GM18505 (cell line): ENCODE results near the gene MSANTD1.

Experiments
- ATAC-seq: cut with Tn5 transposase; IDR thresholded peaks from one replicate; pipeline ENCODE4 v1.9.1; 2021; ENCODE audit not compliant: unreplicated experiment
- POLR2A ChIP-seq: IDR thresholded peaks from 4 replicates; pipeline ENCODE4 v1.6.1; 2011; ENCODE audit warnings: borderline replicate concordance; ENCODE audit not compliant: insufficient read depth, insufficient read length; ENCODE audit errors: extremely low read depth

MSANTD1 gene

GRCh38 chr4:3257556-3258482, 8.9 kb downstream of the MSANTD1 start:
- no peak for ATAC-seq
- no peak for TF ChIP-seq POLR2A

GRCh38 chr4:3261411-3262207, 12.7 kb downstream of the MSANTD1 start:
- no peak for TF ChIP-seq POLR2A
- ATAC-seq, result no peak

- ATAC-seq, result no peak
- TF ChIP-seq POLR2A, result no peak
Observed at GRCh38 chr4:3262208-3263052, 13.5 kb downstream of the MSANTD1 start.

GRCh38 chr4:3263053-3263875, 14.3 kb downstream of the MSANTD1 start:
- no peak for TF ChIP-seq POLR2A

GRCh38 chr4:3263876-3264193, 14.9 kb downstream of the MSANTD1 start:
- no peak for ATAC-seq
- no peak for TF ChIP-seq POLR2A

More at GRCh38 chr4:3263053-3263875, 14.3 kb downstream of the MSANTD1 start:
- no peak for ATAC-seq

GRCh38 chr4:3266076-3266475, 17.1 kb downstream of the MSANTD1 start:
- no peak for TF ChIP-seq POLR2A
- no peak for ATAC-seq

GRCh38 chr4:3267576-3268394, 18.8 kb downstream of the MSANTD1 start:
- ATAC-seq, result no peak

GRCh38 chr4:3268395-3269104, 19.6 kb downstream of the MSANTD1 start:
- ATAC-seq, result no peak
- no peak for TF ChIP-seq POLR2A

More at GRCh38 chr4:3267576-3268394, 18.8 kb downstream of the MSANTD1 start:
- TF ChIP-seq POLR2A, result no peak

GRCh38 chr4:3269105-3269927, 20.4 kb downstream of the MSANTD1 start:
- TF ChIP-seq POLR2A, result no peak
- ATAC-seq, result no peak

- ATAC-seq, result no peak
- no peak for TF ChIP-seq POLR2A
Observed at GRCh38 chr4:3269991-3270611, 21.1 kb downstream of the MSANTD1 start.
